GM03348 (cell line): ENCODE data around the gene EIPR1.
"Not testable (repeated sequence)": the region's sequence is repeated elsewhere in the genome, so short reads cannot be mapped to it uniquely, and the experiment has no call there.

ENCODE experiments used
- DNase-seq: peaks from one replicate; pipeline ENCODE4 v3.0.0; 2012; ENCODE audit warnings: low spot score

Gene EIPR1

GRCh38 chr2:3211256-3212060, 166.2 kb downstream of the EIPR1 start:
- DNase-seq: no peak

GRCh38 chr2:3210257-3210656, 167.4 kb downstream of the EIPR1 start:
- DNase-seq: no peak

DNA sequence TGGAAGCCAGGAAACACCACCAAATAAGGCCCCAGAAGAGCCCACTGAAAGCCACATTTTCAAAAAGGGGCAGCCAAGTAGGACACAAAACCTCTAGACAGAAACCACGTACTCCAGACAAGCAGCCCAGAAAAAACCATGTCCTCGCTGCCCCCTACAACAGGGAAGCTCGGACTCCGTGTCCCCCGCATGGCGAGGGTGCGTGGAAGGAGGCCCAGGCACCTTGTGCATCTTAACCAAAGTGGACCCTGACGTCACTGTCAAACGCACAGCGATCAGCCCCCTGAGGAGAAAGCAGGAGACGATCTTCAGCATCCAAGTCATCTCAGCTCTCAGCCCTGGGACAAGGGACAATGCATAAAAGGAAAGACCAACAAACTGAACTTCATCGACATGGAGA, 168.4 kb downstream of the EIPR1 start:
- no peak for DNase-seq

GRCh38 chr2:3208591-3208990, 169.0 kb downstream of the EIPR1 start:
- DNase-seq: no peak

GRCh38 chr2:3208179-3208578, 169.4 kb downstream of the EIPR1 start:
- DNase-seq: no peak

DNA sequence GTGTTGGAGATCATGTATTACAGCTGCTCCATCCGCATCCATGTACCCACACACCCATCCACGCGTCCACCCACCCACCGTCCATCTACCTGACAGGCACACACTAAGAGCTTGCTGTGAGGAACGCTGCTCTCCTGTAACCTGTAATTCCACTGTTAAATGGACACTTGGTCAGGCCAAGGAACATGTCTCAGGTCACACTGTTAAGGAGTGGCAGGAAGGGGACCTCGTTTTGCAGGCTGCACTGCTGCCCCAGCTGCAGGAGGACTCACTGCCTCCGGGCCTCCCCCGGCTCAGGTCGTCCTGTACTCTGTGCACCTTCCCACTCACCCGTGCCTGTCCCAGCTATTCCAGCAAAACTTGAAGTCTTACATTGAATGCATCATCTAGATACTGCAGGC, 170.5 kb downstream of the EIPR1 start:
- no peak for DNase-seq

GRCh38 chr2:3205845-3206244, 171.8 kb downstream of the EIPR1 start:
- DNase-seq: no peak

GRCh38 chr2:3204031-3204821, 173.4 kb downstream of the EIPR1 start:
- no peak for DNase-seq

GRCh38 chr2:3203497-3204019, 174.1 kb downstream of the EIPR1 start:
- DNase-seq: no peak

- no peak for DNase-seq
These were observed 174.7 kb downstream of the EIPR1 start for GRCh38 chr2:3202926-3203325.

DNA sequence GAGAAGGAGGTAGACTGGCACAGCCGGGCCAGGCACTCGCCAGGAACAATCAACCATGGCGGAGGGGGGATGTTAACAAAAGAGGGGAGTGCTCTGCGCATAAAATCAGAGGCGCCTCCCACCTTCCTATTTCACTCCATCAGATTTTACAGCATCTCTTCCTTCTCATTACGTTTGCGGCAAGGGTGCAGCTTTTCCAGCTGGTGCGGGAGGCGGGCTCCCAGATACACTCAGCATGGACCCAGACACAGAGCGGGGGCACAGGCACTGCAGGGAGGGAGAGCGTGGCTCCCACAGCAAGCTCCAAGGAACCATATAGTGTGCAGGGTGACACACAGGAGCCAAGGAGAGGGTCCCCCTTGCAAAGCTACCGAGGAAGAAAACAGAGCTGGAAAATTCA, 176.3 kb downstream of the EIPR1 start:
- DNase-seq: no peak

GRCh38 chr2:3200420-3200939, 177.1 kb downstream of the EIPR1 start:
- no peak for DNase-seq

DNA sequence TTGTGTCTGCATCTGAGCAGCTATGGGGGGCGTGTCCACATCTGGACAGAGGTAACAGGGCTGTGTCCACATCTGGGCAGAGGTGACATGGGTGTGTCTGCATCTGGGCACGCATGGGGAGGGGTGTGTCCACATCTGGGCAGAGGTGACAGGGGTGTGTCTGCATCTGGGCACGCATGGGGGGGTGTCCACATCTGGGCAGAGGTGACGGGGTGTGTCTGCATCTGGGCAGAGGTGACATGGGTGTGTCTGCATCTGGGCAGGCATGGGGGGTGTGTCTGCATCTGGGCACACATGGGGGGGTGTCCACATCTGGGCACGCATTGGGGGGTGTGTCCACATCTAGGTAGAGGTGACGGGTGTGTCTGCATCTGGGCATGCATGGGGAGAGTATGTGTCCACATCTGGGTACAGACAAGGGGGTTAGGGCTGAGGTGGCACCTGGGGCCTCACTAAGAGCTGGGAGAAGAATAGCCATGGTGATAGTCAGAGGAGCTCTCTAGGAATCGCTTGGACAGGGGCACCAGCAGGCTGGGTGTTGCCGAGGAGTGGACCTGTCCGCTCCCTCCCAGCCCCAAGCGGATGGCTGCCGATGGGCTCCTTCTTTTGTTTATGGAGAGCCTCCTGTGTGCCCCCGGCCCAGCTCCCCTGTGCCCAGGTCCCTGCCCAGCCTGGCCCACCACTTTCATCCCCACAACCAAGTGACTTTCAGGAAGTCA, 177.8 kb downstream of the EIPR1 start:
- no peak for DNase-seq

- not testable (repeated sequence) for DNase-seq
These were observed 178.9 kb downstream of the EIPR1 start for GRCh38 chr2:3198671-3199192.

- no peak for DNase-seq
These were observed 179.5 kb downstream of the EIPR1 start for GRCh38 chr2:3198119-3198518.

- no peak for DNase-seq
These were observed 180.3 kb downstream of the EIPR1 start for GRCh38 chr2:3197308-3197707.

DNA sequence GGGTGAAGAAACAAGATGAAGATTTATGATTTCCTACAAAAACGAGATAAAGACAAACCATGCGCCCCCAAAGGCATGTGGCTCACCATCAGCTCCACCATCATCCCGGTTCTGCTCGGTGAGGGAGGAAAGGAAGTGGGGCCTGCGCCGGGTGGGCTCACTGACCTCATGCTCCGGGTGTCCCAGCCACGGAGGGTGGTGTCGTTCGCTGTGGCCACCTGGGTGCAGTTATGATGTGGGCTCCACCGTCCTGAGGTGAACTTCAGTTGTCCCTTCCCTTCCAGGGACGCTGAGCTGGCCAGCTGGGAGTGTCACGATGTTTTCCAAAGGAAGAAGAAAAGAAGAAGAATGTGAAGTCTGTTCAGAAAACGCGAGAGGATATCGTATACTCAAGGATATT, 180.9 kb downstream of the EIPR1 start:
- DNase-seq: no peak

DNA sequence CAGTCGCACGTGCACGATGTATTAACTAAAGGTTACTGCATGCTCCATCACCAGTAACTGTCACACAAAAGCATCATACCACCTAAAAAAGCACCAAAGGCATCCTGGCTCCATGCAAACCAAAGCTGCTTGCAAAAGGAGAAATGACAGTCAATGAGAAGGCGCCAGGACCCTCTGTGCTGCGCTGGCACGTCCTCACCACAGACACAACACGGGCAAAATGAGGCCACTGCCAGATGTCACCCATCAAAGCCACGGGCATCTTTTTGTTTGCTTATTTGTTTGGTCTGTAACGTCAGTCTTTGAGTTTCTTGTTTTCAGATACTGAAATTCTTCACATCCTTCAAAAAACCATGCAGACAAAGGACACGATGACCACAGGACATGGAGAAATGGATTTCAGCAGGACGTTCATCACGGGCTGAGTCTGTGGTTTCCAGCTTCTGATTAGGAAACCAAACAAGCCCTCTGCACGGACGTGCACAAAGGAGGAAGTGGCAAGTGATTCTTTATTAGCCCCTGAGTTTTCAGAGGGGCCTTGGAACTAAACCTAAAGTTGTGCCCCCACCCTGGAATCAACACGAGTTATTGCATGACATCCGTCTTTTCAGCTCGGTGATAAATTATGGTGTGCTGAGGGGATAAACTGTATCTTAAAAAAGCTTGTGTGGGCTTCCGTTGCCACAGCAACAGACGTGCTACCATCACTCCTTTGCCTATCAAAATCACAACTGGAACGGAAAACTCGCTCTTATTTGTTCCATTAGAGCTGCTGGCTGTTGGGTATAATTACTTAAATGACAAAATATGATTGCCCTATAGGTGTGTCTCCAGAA, 181.8 kb downstream of the EIPR1 start:
- no peak for DNase-seq

DNA sequence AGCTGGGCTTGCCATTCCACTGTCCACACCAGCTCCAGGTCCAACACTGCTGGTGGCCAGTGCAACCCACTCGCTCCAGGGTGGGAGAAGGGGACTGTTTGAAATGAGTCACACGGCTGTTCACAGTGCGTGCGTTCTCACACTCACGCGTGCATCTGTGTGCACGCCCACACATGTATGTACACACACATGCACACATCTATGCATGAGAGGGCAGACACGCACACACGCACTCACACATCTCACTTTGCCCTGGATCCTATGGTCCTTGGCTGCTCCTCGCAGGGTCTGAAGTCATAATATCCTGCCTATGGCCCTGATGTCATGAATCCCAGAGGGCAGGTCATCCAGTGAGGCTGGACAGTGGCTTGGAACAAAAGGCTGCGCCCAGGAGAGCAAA, 182.8 kb downstream of the EIPR1 start:
- no peak for DNase-seq

DNA sequence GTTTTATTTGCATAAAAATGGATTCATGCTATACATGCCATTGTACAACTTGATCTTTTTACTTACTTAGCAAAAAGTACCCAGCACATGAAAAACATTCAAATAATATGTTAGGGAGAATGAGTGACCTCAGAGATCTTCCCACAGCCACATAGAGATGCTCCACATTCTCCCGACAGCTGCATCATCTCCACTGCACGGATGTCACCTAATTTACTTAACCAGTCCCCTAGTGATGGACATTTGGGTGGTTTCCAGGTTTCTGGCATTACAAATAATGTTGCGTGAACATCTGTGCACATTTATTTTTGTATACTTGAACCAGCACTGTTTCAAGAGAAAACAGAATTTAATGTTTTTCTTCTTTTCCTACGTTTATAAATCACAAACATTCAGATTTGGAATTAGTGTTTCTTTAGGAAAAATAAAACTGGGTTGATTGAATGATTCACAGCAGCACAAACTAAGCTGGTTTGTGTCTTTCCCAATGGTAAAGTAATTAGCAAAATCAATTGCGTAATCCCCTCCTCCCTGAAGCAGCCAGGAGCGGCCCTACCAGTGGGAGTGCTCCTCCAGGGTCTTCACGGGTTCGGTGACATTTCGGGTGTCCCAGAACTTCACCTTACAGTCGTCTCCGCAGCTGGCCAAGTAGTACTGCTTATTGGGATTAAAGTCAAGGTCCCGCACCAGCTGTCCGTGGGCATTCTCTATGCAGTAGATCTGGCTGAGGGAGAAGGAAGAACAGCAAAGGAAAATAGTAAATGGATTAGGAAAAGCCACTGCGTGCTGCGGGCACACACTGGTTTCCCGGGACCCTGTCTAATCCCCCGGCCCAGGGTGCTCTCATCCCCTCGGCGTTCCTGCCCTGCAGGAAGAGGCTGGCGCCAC, 183.9 kb downstream of the EIPR1 start:
- DNase-seq: no peak
